C4-2B (cell line): ENCODE data around the gene ERGIC1.

ENCODE experiments used
- CTCF ChIP-seq: fragments of 450-650 bp; conservative IDR thresholded peaks from 2 replicates; pipeline ENCODE4 v1.5.1; 2017; ENCODE audit warnings: mild to moderate bottlenecking
- ZFX ChIP-seq: fragments of 450-650 bp; IDR thresholded peaks from 2 replicates; pipeline ENCODE4 v1.6.1; 2017

GRCh38 chr5:172869691-172870090, 35.6 kb downstream of the ERGIC1 start:
- TF ChIP-seq CTCF (no peak), ZFX (no peak)
